ENCODE results near the gene SPRR1A.

SPRR1A gene

DNA sequence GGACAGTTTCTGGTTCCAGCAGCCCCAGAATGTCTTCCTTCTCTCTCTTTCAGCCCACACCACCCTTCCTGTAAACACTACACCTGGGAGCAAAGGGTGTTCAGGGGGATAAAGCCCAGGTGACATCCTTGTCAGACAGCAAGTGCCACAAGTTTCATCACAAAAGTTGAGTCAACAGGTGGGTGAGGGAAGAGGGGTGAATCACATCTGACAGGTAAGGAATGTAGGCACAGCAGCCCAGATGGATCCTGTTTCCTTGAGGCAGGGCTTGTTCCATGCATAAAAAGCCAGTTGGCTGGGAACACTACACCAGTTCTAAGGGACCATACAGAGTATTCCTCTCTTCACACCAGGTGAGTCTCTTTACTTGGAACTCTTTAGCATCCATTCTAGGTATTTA lies 47.0 kb downstream of the SPRR1A start, which contains the start of gene SPRR1B:
SPRR1B (plus strand) TSS at position 309 of the 400 bp plus-strand sequence. CDS start 1,143 bp downstream, outside the sequence.
- no peak for DNase-seq

DNA sequence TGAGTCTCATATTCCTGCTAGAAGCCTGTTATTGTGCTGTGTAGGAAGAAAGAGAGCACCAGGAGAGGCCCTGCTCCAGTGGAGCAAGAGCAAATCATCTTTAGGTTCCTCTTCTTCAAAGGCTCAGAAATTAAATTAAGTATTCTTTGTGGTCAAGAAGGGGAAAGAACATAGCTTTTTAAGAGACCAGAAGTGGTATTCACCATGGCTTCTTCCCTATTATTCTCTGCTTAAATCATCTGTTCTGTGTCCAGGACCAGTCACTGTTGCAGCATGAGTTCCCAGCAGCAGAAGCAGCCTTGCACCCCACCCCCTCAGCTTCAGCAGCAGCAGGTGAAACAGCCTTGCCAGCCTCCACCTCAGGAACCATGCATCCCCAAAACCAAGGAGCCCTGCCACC lies 48.2 kb downstream of the SPRR1A start:
- no peak for DNase-seq

DNA sequence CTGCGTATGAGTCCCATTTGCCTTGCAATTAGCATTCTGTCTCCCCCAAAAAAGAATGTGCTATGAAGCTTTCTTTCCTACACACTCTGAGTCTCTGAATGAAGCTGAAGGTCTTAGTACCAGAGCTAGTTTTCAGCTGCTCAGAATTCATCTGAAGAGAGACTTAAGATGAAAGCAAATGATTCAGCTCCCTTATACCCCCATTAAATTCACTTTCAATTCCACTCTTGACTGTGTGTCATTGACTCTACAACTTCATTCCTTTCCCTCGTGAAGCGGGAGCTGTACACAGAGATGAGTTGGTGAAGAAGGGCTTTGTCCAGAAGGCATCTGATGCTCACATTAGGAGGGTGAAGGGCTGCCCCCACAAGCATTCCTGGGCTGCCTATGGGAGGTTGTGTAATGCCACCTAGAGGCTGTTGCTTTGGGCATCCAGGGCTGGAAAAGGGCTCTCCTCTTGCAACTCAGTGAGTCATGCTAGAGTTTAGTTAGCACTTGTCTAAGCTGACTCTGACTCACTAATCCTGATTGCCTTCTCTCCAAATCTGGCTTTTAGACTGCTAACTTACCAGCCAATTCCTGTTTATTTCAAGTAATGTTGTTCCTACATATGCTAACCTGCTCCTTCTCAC lies 48.9 kb downstream of the SPRR1A start:
- DNase-seq, result peak; percentile 33

DNA sequence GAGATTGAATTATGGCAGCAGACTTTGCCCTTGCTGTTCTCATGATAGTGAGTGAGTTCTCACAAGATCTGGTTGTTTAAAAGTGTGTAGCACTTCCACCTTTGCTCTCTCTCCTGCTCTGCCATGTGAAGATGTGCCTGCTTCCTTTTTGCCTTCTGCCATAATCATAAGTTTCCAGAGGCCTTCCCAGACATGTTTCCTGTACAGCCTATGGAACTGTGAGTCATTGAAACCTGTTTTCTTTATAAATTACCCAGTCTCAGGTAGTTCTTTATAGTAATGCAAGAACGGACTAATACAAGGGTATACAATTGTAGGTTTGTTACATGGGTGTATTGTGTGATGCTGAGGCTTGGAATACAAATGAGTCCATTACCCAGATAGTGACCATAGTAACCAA lies 51.3 kb downstream of the SPRR1A start:
- DNase-seq, result no peak

Data from fibroblast of skin of scalp (primary cell).